Retinal pigment epithelial cell (primary cell): ENCODE results near the gene EMC1.
A peak's percentile ranks its signal among the peaks of the same experiment; 100 is the strongest.
"Not testable (repeated sequence)": the region's sequence is repeated elsewhere in the genome, so short reads cannot be mapped to it uniquely, and the experiment has no call there.

ENCODE experiments used
- DNase-seq: peaks from one replicate; pipeline ENCODE4 v3.0.0-alpha.2; 2010; ENCODE audit warnings: low read depth
- H3K4me3 ChIP-seq: 2 replicates; pipeline ENCODE4 v1.5.1; 2011; ENCODE audit warnings: mild to moderate bottlenecking, low read length, control low read depth, moderate library complexity
- TF ChIP-seq, protein P1 (sequence below): conservative IDR thresholded peaks from 2 replicates; pipeline ENCODE4 v1.5.1; 2011; ENCODE audit warnings: low read depth, low read length, control low read depth, inconsistent platforms

Gene EMC1

DNA sequence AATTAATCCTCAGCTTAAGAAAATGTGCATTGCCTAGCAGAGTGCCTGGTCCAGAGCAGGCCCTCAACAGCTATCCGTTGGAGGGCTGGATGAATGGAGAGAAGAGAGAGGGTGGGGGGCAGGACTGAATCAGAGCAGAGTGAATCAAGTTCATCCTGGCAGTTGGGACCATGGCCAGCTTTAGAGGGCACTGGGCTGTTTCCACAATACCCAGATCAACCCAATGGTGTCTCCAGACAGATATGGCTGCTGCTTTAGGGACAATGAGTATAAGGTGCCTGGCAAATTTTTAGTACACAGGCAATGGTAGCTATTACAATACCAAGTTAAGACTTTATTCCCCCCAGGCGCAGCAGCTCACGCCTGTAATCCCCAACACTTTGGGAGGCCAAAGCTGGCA lies 17.1 kb downstream of the EMC1 start:
- TF ChIP-seq, protein P1, sequence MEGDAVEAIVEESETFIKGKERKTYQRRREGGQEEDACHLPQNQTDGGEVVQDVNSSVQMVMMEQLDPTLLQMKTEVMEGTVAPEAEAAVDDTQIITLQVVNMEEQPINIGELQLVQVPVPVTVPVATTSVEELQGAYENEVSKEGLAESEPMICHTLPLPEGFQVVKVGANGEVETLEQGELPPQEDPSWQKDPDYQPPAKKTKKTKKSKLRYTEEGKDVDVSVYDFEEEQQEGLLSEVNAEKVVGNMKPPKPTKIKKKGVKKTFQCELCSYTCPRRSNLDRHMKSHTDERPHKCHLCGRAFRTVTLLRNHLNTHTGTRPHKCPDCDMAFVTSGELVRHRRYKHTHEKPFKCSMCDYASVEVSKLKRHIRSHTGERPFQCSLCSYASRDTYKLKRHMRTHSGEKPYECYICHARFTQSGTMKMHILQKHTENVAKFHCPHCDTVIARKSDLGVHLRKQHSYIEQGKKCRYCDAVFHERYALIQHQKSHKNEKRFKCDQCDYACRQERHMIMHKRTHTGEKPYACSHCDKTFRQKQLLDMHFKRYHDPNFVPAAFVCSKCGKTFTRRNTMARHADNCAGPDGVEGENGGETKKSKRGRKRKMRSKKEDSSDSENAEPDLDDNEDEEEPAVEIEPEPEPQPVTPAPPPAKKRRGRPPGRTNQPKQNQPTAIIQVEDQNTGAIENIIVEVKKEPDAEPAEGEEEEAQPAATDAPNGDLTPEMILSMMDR, result no peak
- no peak overlapping the region for H3K4me3 ChIP-seq
- DNase-seq, result no peak

- TF ChIP-seq, protein P1, result peak; percentile 13
- DNase-seq, result no peak
- no peak overlapping the region for H3K4me3 ChIP-seq
Measured at GRCh38 chr1:19232524-19232846, 18.8 kb downstream of the EMC1 start.

DNA sequence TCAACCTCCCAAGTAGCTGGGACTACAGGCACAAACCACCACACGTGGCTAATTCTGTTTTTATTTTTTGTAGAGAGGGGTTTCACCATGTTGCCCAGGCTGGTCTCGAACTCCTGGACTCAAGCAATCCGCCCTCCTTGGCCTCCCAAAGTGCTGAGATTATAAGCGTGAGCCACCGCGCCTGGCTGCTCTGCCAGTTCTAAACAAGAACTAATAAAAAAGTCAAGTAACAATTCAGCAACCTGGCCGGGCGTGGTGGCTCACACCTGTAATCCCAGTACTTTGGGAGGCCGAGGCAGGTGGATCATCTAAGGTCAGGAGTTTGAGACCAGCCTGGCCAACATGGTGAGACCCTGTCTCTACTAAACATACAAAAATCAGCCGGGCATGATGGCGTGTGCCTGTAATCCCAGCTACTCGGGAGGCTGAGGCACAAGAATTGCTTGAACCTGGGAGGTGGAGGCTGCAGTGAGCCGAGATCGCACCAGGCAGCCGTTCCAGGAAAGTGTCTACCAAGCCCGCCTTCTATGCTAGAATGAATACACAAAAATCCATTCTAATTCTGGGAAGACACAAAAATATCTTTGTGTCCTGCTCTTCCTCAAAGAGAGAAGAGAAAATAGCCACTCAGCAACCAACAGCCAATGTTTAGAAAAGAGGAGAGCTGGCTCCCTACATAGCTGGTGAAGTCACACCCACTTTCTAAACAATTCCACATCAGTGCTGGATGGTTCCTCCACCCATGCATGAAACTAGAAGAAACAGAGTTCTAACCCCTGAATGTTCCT lies 19.4 kb downstream of the EMC1 start:
- DNase-seq, result not testable (repeated sequence)

GRCh38 chr1:19229828-19230325 lies 21.4 kb downstream of the EMC1 start:
- DNase-seq, result no peak
- no peak overlapping the region for H3K4me3 ChIP-seq
- TF ChIP-seq, protein P1, result no peak

More for the DNA sequence above, 19.4 kb downstream of the EMC1 start:
- not testable (repeated sequence) for H3K4me3 ChIP-seq

DNA sequence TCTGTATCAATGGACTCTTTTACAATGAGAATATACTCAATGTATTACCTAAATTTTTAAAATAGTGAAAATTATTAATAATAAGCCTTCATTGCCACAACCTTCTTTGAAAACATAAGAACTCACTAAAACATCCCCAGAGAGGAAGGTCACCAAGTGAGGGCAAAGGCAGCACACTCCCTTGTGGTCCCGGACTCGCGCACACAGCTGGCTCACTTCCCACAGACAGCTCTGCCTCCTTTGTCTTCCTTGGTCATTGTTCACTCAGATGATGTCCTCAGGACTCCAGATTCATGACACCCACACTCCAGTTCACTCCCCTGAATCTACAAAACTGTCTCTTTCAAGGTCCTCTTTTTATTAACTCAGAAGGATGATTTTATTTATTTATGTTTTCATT lies 22.1 kb downstream of the EMC1 start:
- TF ChIP-seq, protein P1, result no peak
- H3K4me3 ChIP-seq, result no peak overlapping the region
- no peak for DNase-seq

DNA sequence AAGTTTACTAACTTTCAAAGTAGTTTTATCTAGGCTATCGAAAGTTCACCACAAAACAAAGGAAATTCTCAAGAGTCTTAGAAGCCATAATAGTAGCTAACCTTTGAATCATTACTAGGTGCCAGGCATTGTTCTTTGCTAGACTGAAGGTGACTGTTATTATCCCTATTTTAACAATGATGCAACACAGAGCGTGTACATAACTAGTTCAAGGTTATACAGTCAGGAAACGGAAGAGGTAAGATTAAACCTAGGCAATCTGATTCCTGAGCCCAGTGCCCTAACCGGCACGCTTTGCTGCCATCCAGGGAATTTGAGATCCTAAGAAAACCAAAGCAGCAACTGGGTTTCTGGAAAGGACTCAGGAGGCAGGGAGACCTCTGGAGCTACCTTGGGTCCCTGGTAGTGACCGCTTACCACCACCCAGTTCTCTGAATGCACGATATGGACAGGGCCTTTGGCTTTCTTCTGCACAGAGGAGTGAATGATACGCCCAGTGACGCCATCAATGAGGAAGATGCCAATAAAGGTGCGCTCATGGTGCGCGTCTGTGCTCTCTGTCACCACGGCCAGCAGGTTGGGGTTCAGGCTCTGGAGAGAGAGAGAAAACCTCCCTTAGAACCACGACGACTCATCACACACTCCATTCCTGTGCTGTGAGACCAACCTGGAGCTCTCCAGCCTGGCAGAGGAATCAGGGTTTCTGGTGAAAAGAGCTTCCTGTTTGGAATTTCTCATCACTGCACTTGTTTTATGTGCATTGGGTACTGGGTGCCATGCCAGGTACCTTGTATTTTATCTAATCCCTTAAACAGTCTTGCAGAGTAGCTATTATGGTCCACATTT lies 28.1 kb downstream of the EMC1 start:
- no peak for DNase-seq
- H3K4me3 ChIP-seq, result no peak overlapping the region
- TF ChIP-seq, protein P1, result no peak

DNA sequence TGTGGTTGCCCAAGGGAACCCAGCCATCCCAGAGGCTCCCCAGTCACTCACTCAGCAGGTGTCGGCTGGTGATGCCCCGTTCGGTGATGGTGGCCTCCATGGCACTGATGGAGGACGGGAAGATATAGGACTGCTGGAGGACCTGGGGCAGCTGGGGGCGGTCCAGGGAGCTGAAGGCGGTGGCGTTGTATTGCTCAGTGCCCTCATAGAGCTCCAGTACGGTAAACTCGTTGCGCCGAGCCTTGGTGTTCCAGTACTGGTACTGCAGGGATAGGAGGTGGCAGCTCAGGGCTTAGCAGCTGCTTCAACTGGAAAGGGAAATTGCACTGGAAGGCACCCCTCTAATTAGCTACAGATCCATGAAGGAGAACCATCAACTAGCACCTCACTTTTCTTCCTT lies 28.8 kb downstream of the EMC1 start:
- TF ChIP-seq, protein P1, result no peak
- no peak for DNase-seq
- H3K4me3 ChIP-seq, result no peak overlapping the region
